Activated CD8-positive, alpha-beta memory T cell treated with anti-CD3 and anti-CD28 coated beads, Interleukin-2, amount 50 U/mL, for 1 hour (primary cell): Measurements from ENCODE around the gene NHSL1.

Experiments used
- DNase-seq: peaks from one replicate; pipeline ENCODE4 v3.0.0-alpha.2; 2020; ENCODE audit errors: extremely low read depth

Gene NHSL1

GRCh38 chr6:138499303-138500018, at the start of gene NHSL1:
Gene NHSL1, minus strand, starts transcription at chr6:138499494. Its CDS starts 204 bp downstream, at chr6:138499290.
- DNase-seq = no peak

DNA sequence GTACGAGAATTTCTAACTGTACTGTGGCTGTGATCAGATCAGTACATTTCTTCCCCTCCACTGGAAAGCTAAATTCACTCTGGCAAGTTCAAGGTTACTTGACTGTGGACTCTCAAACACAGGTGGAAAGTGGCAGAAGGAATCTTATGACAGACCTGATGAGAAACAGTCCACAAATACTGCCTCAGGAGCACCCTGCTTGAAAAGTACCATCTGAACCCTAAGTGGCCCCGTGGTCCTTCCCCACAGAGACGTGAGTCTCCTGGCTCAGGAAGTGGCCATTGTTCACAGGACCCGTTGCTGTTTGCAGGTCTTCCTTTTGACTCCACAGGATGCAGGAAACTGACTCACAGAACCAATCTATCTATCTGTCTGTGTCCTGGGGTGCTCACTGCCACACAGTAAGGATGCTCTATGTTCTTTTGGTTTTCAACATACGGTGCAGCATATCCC, 47.5 kb upstream of the NHSL1 start:
- DNase-seq = no peak

GRCh38 chr6:138545621-138545980, 46.3 kb upstream of the NHSL1 start:
- no peak for DNase-seq

- no peak for DNase-seq
Measured at GRCh38 chr6:138544501-138544900, 45.2 kb upstream of the NHSL1 start.

GRCh38 chr6:138543657-138544056, 44.4 kb upstream of the NHSL1 start:
- no peak for DNase-seq

- DNase-seq = no peak
Measured at GRCh38 chr6:138541823-138542481, 42.7 kb upstream of the NHSL1 start.

DNA sequence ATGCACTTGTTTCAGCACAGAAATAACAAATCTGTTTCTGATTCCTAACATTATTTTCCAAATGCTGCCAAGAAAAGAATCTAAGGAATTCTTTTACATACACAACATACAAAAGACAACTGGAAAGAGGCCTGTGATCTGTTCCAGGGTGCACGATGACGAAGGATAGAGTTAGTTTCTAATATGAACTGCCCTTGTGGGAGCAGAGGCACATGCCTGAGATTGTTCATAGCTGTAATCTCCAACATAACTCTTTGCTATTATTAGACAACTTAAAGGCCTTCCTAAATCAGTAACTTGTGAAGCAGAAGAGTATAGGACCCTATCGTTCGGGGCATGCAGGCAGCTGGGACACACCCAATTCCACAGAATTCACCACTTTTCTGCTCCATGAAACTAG, 41.2 kb upstream of the NHSL1 start:
- no peak for DNase-seq

DNA sequence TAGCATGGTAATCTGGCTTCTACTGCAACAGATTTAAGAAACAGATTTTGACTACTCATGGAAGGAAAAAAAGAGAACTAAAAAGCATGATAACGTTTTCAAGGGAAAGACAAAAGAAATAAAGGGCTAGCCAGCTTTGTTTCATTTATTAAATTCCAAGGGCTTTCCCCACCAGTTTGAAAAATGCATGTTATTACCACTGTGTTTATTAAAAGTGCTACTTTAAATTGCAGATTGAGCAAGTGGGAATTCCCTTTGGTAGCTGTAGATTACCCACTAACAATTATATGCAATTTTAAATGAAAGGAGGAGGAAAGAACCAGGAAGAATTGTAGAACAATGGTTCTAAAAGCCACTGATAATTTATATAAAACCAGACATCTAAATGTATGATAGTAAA, 40.6 kb upstream of the NHSL1 start:
- no peak for DNase-seq

DNA sequence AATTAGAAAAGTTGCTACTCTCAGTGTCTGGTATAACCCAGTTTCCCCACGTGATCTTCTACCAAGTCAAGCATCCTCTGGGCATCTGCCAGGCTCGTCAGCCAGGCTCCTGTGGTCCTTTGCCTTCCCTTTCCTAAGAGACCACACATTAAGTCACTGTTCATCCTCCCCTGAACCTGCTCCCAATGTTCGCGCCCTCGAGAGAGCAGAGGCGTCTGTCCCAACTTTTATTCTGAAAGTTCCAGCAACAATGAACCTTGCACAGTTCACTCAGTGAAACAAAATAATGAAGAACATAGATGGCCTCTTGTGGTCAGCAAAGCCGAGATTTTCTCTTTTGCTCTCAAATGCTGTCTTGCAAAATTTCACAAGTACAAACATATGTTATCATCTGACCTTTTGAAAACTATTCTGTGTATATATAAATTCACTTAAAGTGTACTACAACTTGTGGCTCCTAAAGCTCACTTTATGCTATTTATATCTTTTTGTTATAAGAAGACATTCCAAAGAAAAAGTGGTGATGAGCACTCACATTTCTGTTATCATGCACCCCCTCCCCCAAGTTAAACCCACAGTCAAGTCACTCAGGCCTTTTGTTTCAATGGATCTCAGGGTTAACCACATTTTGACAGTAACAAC, 39.2 kb upstream of the NHSL1 start:
- DNase-seq = no peak

DNA sequence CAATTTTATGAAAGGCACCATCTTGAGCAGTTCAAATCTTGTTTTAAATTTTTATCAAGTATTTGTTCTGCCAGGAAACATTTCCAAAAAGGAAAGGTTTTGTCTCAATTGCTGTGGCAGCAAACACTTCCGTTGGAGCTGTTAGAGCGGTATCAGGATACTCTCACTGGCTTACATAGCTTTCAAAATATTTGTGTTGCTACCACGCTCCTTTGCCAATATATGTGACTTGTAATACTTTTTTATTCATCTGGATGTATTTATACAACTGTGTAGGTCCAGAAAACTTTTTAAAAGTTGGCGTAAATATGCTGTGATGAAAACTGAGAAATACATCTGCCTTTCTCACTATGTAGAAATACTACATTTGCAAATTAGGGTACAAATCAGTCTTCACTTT, 37.8 kb upstream of the NHSL1 start:
- no peak for DNase-seq

DNA sequence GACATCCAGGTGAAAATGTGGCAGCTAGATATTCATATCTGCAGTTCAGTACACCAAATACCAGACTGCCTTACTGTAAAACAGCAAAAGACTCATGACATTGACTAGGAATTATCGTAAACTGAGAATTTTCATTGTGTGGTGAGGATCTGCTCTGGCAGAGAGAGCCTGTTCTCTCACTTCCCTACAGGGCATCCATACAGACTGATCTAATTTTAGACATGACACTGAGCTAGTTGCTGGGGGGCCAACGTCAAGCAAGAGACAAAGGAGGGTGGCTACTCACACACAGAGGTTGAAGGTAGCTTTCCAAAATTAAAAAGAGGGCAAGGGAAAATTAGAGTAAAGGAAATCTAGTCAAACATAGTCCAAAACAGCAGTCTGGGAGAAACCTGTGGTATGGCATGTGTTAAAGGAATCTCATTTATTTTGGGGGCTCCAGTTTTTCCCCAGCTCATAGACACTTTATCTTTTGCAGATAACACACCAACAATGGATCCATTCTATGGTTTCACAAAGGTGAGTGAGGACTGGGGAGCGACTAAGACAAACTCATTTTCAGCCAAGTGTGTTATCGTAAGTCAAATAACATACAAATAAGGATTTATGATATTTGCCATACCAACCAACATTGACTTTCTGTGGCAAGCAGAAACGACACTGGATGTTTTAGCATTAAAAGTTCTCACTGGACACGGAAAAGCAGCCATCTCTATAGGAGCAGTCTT, 36.6 kb upstream of the NHSL1 start:
- DNase-seq = no peak

DNA sequence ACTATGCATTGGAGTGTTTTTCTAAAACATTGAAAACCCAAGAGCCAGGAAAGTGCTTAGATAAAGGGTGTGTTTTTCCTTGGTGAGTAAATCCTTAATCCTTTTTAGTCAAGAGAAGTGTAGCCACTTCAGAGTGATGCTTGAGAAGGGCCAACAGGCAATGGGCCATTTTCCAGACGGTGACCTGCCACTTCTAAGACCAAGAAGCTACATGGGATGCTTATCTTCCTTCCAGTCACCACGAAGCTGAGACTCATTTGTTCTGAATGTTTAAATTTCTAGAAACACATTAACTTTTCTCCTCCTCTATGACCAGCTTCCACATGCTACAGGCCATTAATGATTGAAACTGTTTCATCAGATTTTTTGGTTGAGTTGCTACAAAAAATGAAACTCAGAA, 34.4 kb upstream of the NHSL1 start:
- no peak for DNase-seq

DNA sequence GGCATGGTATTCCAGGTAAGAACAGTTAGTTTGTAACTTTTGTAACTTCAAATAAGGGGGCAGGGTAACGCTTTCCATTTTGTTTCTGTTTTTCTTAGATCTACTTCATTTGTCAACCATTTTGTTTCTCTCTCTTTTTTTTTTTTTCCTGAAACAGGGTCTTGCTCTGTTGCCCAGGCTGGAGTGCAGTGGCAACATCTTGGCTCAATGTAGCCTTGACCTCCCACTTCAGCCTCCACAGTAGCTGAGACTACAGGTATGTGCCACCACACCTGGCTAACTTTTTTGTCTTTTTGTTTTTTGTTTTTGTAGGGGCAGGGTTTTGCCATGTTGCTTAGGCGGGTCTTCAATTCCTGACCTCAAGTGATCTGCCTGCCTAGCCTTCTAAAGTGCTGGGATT, 32.1 kb upstream of the NHSL1 start:
- DNase-seq = no peak

DNA sequence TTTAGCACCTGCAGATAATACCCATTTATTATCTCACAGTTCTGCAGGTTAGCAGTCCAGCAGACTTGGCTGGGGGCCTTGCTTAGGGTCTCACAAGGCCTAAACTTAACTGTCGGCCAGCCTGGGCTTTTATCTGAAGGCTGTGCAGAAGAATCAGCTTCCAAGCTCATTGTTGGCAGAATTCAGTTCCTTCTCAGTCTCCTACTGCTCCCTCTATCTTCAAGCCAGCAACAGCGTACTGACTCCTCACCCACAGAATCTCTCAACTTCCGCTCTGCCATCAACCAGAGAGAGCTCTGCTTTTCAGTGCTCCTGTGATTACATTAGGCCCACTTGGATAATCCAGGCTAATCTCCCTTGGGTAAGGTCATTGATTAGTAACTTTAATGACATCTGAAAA, 30.2 kb upstream of the NHSL1 start:
- DNase-seq = no peak

GRCh38 chr6:138528956-138529355, 29.7 kb upstream of the NHSL1 start:
- DNase-seq = no peak

DNA sequence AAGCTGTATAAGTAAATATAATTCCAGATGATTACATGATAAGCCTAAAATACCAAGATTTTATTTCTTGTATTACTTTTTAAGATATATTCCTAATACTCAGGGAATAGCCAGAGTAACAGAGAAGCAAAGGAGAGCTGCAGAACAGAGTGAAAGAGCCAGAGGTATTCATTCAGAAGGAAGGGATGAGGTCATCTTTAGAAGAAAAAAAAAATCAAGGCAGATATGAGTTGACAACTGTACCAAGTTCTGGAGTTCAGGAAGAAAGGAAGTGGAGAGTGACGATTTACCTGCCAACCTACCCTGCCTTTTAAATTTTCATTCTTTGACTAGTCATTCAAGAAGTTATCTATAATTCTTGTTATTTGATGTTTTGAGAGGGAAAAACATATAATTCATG, 28.8 kb upstream of the NHSL1 start:
- no peak for DNase-seq

- no peak for DNase-seq
Measured at GRCh38 chr6:138527411-138528088, 28.3 kb upstream of the NHSL1 start.

DNA sequence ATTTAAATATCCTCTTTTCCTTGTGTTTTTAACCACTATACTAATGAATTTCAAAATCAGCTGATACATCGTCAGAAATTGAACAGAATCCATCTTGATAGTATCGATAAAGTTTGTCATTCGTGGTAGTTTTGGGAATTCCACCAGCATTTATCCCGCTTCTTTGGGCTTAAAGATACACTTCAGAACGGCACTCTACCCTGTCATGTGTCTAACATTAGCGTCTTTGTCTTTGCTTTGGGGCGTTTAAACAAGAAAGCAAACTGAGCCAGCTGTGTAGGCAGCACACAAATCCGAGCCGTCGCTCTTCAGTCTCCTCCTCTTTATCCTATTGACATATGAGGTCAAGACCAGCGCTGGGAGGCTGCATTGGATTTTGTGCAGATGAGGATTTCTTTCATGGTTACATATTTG, 27.5 kb upstream of the NHSL1 start:
- DNase-seq = no peak

GRCh38 chr6:138525355-138525754, 26.1 kb upstream of the NHSL1 start:
- no peak for DNase-seq

- no peak for DNase-seq
Measured at GRCh38 chr6:138524526-138524925, 25.2 kb upstream of the NHSL1 start.

GRCh38 chr6:138523347-138524210, 24.3 kb upstream of the NHSL1 start:
- no peak for DNase-seq
